ENCODE measurements around the gene CERS4. TPM values are rescaled to one million over a fixed set of nuclear protein-coding genes. Genes with fewer than 3 reads are reported as not detected.

Gene CERS4
- total RNA-seq, 4 donors from 2014 or later, result 2.1 to 4.0 (median 2.7) TPM

GRCh38 chr19:8255426-8256125 lies 46.4 kb downstream of the CERS4 start:
- ATAC-seq (no peak), DNase-seq (no peak)
- no peak overlapping the region for H3K27ac ChIP-seq
- H3K9me3 ChIP-seq, result no peaks in the 10 kb centered on the region
- no peaks in the 10 kb centered on the region for H3K36me3 ChIP-seq
- H3K4me1 ChIP-seq, result no peaks in the 10 kb centered on the region
- no peaks in the 10 kb centered on the region for H3K27me3 ChIP-seq
- TF ChIP-seq CTCF (IDR thresholded peaks at IDR 0.05 in 4 of 5, conservative IDR thresholded peaks at IDR 0.05 in 1 of 5), result no peak
- no peak for TF ChIP-seq POLR2A (IDR thresholded peaks at IDR 0.05)
- intact Hi-C loops (cut with DNase I; ENCODE audit: low total_unique reads), result no loop called here
- in situ Hi-C loops (cut with MboI; ENCODE audit: low sequenced_read_pairs in 4 of 4), result loop anchor here (10.0 to 25.0 kb wide), 3 partner anchors 101 to 311 kb away; partner anchors contain the start of genes TIMM44 (in 3 of the 4) and ELAVL1 (in 2 of the 4)
- H3K4me3 ChIP-seq, result no peak overlapping the region

- DNase-seq, result no peak
- H3K27me3 ChIP-seq, result no peaks in the 10 kb centered on the region
- H3K36me3 ChIP-seq, result no peaks in the 10 kb centered on the region
- no peak for ATAC-seq
- H3K9me3 ChIP-seq, result no peaks in the 10 kb centered on the region
- in situ Hi-C loops (cut with MboI; ENCODE audit: low sequenced_read_pairs in 4 of 4) (loop anchor here (10.0 to 25.0 kb wide), 3 partner anchors 102 to 312 kb away; partner anchors contain the start of genes TIMM44 (in 3 of the 4) and ELAVL1 (in 2 of the 4)), intact Hi-C loops (cut with DNase I; ENCODE audit: low total_unique reads) (no loop called here)
- H3K4me1 ChIP-seq, result no peaks in the 10 kb centered on the region
- no peak overlapping the region for H3K4me3 ChIP-seq
- H3K27ac ChIP-seq, result no peak overlapping the region
- TF ChIP-seq POLR2A (IDR thresholded peaks at IDR 0.05) (no peak), CTCF (IDR thresholded peaks at IDR 0.05 in 4 of 5, conservative IDR thresholded peaks at IDR 0.05 in 1 of 5) (no peak)
Observed at GRCh38 chr19:8256276-8257051, 47.3 kb downstream of the CERS4 start.

GRCh38 chr19:8257052-8257443 lies 47.9 kb downstream of the CERS4 start:
- Histone ChIP-seq H3K36me3 (no peaks in the 10 kb centered on the region), H3K27me3 (no peaks in the 10 kb centered on the region), H3K4me1 (no peaks in the 10 kb centered on the region), H3K27ac (no peak overlapping the region), H3K9me3 (no peaks in the 10 kb centered on the region), H3K4me3 (no peak overlapping the region)
- no peak for DNase-seq
- intact Hi-C loops (cut with DNase I; ENCODE audit: low total_unique reads), result no loop called here
- in situ Hi-C loops (cut with MboI; ENCODE audit: low sequenced_read_pairs in 4 of 4), result loop anchor here (10.0 to 25.0 kb wide), 3 partner anchors 102 to 312 kb away; partner anchors contain the start of genes TIMM44 (in 3 of the 4) and ELAVL1 (in 2 of the 4)
- ATAC-seq, result no peak
- no peak for TF ChIP-seq CTCF (IDR thresholded peaks at IDR 0.05 in 4 of 5, conservative IDR thresholded peaks at IDR 0.05 in 1 of 5)
- no peak for TF ChIP-seq POLR2A (IDR thresholded peaks at IDR 0.05)

- DNase-seq, result no peak
- Histone ChIP-seq H3K4me1 (no peaks in the 10 kb centered on the region), H3K27me3 (no peaks in the 10 kb centered on the region), H3K4me3 (no peak overlapping the region), H3K36me3 (no peaks in the 10 kb centered on the region), H3K27ac (no peak overlapping the region), H3K9me3 (no peaks in the 10 kb centered on the region)
- TF ChIP-seq CTCF (IDR thresholded peaks at IDR 0.05 in 4 of 5, conservative IDR thresholded peaks at IDR 0.05 in 1 of 5) (no peak), POLR2A (IDR thresholded peaks at IDR 0.05) (no peak)
- intact Hi-C loops (cut with DNase I; ENCODE audit: low total_unique reads) (no loop called here), in situ Hi-C loops (cut with MboI; ENCODE audit: low sequenced_read_pairs in 4 of 4) (loop anchor here (10.0 to 25.0 kb wide), 3 partner anchors 105 to 315 kb away; partner anchors contain the start of genes TIMM44 (in 3 of the 4) and ELAVL1 (in 2 of the 4))
- ATAC-seq, result no peak
Observed at GRCh38 chr19:8259142-8259921, 50.2 kb downstream of the CERS4 start.

All from gastrocnemius medialis (tissue), 4 donors.